Stimulated activated CD8-positive, alpha-beta memory T cell treated with anti-CD3 and anti-CD28 coated beads, Interleukin-4, amount 100 ng/mL, for 48 hours (primary cell): ENCODE results near the gene ADGRG3.
A peak's percentile ranks its signal among the peaks of the same experiment; 100 is the strongest.

ENCODE experiments used
- DNase-seq: peaks from one replicate; pipeline ENCODE4 v3.0.0-alpha.2; 2020

The ADGRG3 gene

DNA sequence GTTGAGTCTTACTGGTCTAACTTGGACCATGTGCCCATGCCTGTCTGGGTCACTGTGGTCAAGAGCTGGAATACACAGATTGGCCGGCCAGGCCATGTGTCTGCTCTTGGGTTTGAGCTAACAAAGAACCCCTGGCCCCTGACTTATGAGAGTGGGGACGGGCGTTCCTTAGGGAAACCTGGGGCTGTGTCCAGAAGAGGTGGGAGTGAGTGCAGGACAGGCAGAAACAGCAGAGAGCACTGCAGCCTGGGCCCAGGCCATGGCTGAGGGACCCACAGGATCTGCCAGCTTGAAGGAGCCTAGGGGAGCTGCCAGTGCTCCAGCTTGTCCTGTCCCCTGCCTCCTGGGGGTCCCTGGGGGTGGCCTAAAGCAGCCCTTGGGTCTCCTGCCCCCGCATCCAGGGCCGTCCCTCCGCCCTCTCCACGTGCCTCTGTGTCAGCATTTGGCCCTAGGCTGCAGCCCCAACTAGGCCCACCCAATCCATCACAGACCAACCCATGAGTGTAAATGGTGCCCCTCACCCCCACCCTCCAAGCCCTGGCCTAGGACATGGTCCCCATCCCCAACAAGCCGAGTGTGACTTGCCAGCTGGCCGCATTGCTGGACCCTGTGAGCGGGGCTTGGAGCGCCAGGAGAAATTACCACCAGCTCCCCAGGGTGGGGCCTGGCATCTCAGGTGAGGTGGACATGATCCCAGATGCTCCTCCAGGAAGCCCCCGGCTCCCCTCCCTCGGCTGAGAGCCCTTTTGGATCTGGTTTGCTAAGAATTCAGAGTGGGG, 14.0 kb downstream of the ADGRG3 start:
- no peak for DNase-seq

DNA sequence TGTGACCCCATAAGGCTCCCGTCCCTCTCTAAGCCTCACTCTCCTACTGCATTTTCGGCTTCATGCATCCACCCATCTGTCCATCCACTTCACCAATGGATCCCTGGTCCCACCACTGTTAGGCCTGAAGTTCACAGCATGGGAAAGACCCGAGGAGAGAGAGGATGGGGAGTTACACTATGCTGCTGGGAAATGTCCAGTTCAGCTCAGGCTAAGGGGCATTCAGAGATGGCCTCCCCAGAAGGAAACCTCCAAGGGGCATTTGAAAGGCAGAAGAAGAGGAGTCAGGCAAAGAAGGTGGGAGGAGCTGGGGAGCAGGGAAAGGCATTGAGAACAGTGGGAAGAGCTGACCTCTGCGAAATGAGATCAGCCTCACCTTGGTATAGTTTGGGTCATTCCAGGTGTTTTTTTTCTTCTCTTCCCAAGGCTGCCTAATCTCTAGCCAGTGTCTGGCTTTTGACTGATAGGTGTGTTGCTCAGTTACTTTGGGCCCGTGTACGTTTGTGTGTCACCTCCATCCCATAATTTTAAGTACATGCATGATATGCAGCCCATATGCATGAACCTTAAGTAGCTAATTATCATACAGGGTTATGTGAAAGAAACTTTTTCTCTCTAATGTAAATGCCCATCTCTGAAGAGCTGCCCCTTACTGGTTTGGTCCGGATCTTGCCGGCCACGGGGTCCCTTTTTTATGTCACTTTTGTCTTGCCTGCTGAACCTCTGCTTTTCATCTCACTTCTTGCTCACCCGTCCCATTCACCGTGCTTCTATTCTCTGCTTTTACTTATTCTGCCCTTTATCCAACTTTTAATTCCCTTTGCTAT, 14.9 kb downstream of the ADGRG3 start:
- DNase-seq: no peak

DNA sequence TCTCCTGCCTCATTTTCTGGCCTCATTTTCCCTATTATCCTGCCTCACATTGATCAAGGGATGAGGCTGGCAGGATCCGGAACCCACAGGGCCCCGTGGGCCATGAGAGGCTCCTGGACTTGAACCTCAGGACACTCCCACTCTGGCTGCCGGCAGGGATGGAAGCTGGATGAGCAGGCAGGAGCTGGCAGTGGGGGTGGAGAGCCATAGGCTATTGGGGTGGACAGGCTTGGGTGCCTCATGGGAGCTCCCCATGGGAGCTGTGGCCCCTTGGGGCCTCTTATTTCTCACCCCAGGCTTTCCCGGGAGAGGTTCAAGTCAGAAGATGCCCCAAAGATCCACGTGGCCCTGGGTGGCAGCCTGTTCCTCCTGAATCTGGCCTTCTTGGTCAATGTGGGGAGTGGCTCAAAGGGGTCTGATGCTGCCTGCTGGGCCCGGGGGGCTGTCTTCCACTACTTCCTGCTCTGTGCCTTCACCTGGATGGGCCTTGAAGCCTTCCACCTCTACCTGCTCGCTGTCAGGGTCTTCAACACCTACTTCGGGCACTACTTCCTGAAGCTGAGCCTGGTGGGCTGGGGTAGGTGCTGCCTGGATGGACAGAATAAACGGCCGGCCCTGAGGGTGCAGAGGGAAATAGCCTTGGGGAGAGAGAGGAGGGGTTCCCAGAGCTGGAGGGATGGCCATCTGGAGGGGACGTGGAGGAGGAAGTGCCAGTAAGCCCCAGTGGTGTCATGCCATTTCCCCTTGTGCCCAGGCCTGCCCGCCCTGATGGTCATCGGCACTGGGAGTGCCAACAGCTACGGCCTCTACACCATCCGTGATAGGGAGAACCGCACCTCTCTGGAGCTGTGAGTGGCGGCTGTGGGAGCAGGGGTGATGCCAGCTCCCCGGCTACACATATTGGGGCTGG, 15.8 kb downstream of the ADGRG3 start:
- DNase-seq: no peak

DNA sequence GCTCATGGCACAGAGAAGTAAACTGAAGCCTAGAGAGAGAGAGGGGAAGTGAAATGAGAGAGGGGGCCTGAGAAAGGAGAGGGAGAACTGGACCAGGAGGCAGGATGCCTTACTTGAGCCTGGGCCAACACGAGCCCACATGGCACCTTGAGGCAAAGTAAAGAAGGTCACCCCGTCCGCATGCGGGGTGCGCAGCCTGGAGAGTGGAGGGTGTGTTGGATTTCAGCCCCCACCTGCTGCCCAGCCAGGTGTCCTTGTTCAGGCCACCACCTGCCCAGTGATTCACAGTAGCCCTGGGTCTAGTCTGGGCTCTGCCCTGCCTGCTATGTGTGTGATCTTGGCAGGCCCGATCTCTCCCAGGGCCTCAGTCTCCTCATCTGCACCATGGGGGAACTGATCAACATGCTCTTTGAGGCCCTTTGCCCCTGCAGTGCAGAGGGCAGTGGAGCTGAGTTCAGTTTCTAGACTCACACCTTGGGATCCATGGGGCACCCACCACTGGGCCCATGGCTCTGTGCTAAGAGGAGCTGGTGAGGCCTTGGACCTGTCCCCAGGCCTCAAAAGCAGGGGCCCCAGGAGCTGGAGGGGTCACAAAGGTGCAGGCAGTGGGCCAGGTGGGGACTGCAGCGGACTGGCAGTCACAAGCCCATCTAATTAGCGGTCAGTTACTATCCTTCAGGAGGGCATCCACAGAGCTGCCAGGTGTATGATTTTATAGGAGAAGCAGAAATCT, 16.7 kb downstream of the ADGRG3 start:
- no peak for DNase-seq

DNA sequence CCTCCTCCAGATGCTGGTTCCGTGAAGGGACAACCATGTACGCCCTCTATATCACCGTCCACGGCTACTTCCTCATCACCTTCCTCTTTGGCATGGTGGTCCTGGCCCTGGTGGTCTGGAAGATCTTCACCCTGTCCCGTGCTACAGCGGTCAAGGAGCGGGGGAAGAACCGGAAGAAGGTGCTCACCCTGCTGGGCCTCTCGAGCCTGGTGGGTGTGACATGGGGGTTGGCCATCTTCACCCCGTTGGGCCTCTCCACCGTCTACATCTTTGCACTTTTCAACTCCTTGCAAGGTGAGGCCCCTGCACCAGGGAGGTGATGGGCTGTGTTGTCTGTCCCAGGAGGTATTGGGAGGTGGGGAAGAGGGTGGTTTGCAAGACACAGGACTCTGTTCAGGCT, 17.5 kb downstream of the ADGRG3 start:
- DNase-seq: no peak

DNA sequence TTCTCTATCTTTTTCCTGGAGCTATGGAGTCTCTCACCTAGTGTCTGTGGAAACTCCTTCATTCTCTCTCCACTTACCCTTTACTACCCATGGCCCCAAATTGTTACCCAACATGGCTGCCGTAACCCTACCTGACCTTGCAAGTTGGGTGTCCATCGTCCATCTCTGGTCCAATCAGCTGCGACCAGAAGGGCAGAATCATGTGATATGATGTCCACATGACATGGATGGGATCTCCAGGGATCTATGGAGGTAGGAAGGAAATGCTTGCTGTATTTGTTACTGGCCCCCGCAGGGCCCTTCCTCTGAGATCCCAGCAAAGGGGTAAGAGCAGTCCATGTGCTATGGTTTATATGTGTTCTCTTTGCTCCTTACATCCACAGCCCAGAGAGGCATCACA, 18.5 kb downstream of the ADGRG3 start:
- no peak for DNase-seq

DNA sequence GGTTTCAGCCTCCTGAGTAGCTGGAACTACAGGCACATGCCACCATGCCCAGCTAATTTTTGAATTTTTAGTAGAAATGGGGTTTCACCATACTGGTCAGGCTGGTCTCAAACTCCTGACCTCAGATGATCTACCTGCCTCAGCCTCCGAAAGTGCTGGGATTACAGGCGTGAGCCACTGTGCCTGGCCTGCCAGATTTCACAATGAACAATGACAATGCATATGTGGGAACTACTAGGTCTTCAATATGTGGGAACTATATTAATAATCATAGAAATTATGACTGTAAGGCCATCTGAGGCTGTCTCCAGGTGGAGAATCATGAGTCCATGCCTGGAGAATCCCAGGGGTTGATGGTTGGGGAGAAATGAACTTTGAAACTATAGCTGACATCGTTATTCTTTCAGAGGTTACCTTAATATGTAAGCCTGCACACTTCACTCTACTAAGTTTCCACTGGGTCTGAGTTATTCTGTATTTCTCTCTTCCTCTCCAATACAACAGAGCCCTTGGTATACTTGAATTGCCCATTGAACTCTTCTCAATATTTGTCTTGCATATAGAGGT, 19.3 kb downstream of the ADGRG3 start:
- DNase-seq: no peak

DNA sequence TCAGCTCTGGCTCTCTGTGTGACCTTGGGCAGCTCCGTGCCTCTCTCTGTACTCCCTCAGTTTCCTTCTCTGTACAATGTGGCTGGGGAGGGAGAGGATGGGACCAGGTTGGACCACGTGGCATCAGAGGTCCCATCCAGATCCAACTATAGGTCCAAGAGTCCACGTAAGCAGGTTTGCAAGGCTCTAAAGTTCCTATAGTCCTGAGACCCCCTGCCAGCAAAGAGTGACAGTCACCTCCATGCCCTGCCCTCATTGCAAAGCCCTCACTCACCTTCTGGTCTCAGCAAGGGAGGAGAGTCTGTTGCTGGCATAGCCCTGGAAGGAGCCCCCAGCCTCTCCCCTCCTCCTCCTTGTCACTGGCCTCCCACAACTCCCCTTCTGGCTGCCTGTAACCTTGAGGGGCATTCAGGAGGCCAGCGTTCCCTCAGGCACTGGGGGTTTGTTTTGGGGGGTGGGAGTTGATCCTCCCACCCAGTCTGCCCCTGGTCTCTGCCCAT, 20.4 kb downstream of the ADGRG3 start:
- DNase-seq: no peak

DNA sequence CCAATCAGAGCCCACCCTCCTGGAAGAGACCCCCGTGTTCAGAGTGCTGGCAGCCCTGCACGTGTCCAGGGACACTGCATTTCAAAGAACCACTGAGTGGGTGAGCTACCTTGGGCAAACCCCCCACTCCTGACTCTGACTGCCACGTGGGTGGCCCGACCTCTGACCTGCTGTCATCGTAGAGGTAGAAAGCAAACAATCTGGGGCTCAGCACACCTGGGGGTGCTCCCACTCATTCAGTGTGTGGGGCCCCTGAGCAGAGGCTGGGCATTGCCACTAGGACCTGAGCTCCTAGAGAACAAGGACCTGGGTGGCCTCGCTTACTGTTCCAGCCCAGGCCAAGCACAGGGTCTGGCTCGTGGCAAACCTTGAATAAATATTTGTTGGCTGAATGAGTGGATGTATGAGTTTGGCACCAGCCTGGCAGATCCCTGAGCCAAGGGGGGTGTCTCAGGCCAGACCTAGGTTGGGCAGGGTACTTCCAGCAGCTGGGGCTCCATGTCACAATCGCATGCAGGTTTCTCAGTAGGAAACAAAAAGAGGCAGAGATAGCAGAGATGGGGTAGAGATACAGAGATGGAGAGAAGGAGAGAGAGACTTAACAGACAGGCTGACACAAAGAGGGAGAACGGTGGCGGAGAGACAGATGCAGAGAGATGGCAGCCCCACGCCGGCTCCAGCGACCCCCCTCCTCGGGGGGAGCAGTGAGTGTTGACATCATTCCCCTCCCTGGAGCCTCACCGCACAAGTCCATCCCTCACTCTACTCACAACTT, 21.1 kb downstream of the ADGRG3 start:
- no peak for DNase-seq

DNA sequence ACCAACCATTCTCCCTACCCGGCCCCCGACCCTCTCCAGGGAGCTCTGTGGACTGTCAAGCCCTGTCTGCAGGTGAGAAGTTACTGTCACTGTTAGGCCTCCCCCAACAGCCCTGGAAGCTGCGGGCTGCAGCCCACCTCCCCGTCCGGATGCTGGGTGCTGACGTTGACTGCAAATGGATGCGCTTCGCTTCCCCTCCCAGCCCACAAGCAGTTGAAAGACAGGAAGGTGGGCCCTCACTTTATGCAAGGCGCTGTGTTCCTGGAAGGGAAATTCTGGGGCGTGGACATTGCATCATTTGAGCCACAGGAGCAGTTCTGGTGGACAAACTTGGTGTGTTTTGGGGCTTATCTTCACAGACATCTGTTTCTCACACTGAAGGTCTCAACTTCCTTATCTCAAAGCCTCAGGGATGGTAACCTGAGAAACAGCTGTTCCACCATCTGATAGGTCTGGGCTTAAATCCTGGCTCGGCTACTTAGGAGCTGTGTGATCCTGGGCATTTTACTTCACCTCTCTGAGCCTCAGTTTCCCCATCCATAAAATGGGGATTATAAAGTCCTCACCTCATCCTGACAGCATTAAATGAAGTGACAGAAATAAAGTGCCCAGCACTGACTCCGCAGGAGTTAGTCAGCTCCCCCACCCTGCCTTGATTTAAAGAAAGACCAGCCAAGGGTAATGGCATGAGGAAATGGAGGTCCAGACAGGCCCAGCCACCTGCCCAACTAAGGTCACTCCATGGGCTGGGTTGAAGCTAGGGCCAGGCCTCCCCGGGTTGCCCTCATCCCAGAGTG, 21.9 kb downstream of the ADGRG3 start:
- peak; percentile 51 for DNase-seq

DNA sequence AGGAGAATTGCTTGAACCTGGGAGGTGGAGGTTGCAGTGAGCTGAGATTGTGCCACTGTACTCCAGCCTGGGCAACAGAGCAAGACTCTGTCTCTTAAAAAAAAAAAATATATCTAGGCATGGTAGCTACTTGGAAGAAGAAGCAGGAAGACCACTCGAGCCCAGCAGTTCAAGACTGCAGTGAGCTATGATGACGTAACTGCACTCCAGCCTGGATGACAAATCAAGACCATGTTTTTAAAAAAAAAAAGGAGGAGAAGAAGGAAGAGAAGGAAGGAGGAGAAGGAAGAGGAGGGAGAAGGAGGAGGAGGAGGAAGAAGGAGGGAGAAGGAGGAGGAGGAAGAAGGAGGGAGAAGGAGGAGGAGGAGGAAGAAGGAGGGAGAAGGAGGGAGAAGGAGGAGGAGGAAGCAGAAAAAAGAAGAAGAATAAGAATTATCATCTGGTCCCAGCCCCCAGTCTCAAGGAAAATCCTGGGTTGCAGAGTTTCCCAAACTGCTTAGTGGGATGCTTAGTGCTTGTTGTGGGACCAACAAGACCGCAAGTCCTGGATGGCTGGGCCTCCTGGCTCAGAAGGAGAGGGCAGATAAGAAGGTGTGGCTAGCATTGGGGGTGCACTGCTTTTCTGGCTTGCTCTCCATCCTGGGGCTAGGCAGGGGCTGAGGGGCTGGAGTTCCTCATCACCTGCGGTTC, 22.8 kb downstream of the ADGRG3 start:
- no peak for DNase-seq

DNA sequence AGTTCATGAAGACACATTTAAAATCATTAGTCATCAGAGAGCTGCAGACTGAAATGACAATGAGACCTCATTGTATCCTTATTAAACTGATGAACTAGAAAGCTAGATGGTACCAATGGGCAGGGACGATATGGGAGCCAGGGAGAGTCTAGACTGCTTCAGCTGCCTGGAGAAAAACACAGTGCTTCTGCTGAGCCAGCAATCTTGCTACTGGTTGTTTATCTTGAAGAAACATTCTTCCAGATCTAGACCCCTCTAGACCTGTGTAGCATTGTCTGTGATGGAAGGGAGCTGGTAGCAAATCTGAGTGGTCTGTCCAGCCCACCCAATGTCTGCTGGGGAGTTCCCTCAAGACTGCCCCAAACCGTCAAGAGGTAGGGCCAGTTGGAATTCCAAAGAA, 24.5 kb downstream of the ADGRG3 start:
- no peak for DNase-seq

DNA sequence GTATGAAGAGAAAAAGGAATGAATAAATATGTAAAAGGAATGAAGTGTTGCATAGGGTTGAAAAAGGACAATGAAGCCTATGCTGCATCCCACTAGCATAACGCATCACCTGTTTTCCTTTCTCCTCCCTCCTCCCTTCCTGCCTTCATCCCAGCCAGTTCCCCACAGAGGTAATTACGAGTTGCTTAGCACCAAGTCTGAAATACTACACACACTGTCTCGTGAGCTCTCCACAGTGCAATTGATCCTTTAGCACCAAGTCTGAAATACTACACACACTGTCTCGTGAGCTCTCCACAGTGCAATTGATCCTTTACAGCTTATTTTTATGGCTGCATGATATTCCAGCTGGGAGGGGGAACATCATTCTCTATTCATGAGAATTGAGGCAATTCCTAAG, 25.4 kb downstream of the ADGRG3 start:
- no peak for DNase-seq

DNA sequence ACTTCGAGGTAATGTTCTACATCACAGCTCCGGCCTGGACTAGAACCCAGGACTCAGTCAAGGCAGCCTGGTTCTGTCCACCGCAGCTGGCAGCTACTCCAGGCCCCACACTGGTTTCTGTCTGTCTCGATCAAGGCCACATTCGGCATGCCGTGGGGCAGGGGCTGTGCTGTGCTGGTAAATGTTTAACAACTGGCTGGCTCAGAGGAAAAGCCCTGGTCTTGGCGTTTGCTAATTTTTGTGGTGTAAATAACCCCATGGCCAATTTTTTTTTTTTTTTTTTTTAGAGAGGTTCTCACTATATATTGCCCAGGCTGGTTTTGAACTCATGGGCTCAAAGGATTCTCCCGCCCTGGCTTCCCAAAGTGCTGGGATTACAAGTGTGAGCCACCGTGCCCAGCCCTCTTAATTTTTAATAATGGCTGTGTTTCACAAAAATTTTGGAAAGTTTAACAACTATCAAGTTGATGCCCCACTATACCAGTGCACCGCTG, 26.2 kb downstream of the ADGRG3 start:
- no peak for DNase-seq

DNA sequence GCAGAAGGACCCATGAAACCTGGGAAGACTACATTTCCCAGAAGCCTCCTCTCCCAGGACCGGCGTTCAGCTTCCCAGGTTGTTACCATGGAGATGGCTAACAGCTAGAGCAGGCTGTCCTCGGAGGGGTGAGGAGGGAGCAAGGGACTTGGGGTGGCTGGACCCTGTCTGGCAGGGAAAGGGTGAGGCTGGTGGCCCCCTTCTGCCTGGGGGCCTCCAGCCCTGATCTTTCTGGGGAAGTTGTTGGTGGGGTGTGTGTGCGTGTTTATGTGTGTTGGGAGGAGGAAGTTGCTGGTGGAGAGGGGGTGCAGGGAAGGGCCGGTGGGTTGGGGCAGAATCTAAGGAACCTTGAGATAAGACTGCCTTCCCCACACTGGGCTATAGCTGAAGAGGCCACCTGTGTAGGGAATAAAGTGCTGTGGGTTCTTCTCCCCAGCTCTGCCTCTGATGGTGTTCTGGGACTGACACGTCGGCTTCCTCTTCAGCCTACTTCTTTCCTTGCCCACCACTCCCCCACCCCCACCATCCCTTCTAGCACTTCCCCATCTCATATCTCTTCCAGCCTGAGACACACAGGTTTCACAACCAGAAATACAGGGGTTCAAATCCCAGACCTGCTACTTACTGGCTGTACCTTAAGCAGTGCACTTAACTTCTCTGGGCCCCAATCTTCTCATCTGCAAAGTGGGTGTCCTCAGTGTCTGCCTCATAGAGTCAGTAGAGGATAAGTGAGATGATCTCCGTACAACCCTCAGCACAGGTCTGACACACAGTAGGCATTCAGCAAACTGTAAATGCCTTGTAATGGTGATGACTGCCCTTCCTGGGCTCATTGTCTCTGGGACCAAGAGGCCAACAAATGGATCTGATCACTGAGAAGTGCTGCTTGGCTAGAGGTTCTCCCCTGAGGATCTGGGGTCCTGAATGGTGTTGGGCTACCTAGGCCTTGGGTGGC, 26.9 kb downstream of the ADGRG3 start, which contains the start of gene DRC7:
DRC7 (plus strand) TSS at position 82 of the 955 bp plus-strand sequence. CDS start 3,144 bp downstream, outside the sequence.
- peak; percentile 42 for DNase-seq

DNA sequence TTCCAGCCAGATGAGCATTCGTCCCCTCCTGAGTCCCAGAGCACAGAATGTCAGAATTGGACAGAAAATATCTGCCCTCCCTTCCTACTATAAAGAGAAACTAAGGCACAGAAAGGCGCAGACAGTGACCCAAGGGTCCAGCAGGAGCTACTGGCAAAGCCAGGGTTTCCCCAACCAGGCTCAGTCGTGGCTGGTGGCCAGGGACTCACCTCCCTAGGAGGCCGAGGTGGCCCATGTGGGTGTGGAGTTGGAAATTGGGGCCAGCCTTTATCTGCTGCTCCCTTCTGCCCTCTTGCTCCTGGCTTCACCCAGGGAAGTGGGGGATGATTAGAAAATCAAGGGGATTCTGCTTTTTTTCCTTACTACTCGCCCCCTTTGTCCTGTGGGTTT, 27.6 kb downstream of the ADGRG3 start:
- no peak for DNase-seq

DNA sequence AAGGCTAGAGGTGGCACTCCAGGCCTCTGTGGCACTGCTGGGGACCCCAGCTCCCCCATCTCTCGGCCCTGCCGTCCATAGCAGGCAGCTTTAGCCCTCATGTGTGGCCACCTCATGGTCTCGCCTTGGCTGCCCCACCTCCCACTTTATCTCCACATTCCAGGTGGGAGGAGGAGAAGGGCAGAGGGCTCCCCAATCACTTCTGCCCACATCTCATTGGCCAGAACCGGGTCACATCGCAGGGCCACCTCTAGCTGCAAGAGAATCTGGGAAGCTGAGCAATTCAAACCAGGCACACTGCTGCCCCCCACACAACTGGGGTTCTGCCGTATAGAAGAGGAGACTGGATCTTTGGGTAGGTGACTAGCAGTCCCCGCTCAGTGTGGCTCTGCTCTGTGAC, 28.1 kb downstream of the ADGRG3 start:
- no peak for DNase-seq

DNA sequence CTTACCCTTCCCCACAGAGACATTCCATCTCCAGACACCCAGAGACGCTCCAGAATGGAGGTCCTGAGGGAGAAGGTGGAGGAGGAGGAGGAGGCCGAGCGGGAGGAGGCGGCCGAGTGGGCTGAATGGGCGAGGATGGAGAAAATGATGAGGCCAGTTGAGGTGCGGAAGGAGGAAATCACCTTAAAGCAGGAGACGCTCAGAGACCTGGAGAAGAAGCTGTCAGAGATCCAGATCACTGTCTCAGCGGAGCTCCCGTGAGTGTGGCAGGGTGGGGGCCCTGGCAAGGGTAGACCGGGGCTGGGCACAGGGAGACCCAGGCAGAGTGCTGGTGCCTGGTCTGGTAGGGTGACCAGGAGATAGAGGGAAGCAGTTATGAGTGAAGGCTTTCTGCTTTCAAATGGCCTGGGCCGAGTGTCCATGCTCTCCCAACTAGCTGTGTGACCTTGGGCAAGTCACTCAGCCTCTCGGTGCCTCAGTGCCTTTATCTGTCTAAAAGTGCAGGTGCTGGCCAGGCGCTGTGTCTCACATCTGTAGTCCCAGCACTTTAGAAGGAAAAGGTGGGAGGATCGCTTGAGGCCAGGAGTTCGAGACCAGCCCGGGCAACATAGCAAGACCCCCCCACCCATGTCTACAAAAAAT, 29.9 kb downstream of the ADGRG3 start:
- DNase-seq: no peak
